K562 (cell line): ENCODE measurements around the gene PAEP. TPM values are rescaled to one million over a fixed set of nuclear protein-coding genes. Genes with fewer than 3 reads are reported as not detected.
"Not testable (repeated sequence)": the region's sequence is repeated elsewhere in the genome, so short reads cannot be mapped to it uniquely, and the experiment has no call there.

Experiments
- ATAC-seq: fragments of 200-7000 bp; cut with Tn5 transposase; 3 replicates; pipeline ENCODE4 v1.9.1; 2020; ENCODE audit warnings: moderate library complexity
- BruUV-seq: library from RNA; stranded (reverse); fragments of 400-500 nt; replicated peaks from 2 replicates; lab custom pipeline; 2021; lab: Mats Ljungman, UMichigan
- CTCF ChIA-PET: fragments of 300-600 bp; formaldehyde crosslinking; extraction: SDS; loops from one replicate; lab custom pipeline; 2021; ENCODE audit warnings: low intra/inter-chr PET ratio; lab: Yijun Ruan, JAX
- POLR2A ChIA-PET: fragments of 300-600, 350-650 bp; sonication (Branson Sonifier 250); formaldehyde crosslinking; extraction: SDS; loops from one replicate; lab custom pipeline; 2021; ENCODE audit warnings: antibody characterized with exemption, inconsistent platforms; lab: Yijun Ruan, JAX
- DNase-seq, 4 experiments: peaks; one replicate each; pipeline versions ENCODE4 v3.0.0 to v3.0.0-alpha.2; 2011 to 2018; ENCODE audit warnings: low spot score in 3 of 4, mixed read lengths in 3 of 4; ENCODE audit errors: extremely low read depth in 1 of 4
- FAIRE-seq: peaks from 2 replicates; lab custom pipeline; 2011; peaks lifted over from hg19 to GRCh38; lab: Jason Lieb, UNC
- H2AFZ ChIP-seq: 2 replicates; pipeline ENCODE4 v1.6.0; 2011; ENCODE audit warnings: low read depth, low read length, control low read depth, inconsistent platforms
- H3K27ac ChIP-seq: fragments of 200-600 bp; 3 replicates; pipeline ENCODE4 v1.8.0; 2011; ENCODE audit warnings: low read depth, mild to moderate bottlenecking, control low read depth, inconsistent platforms, low read length, moderate library complexity, mixed read lengths; ENCODE audit errors: extremely low read depth
- H3K27me3 ChIP-seq, 2 experiments: fragments of 300-600 bp in 1 of 2; 2 replicates in 1 of 2; 3 replicates in 1 of 2; pipeline versions ENCODE4 v1.6.0 to v1.8.0; 2011; ENCODE audit warnings: inconsistent platforms in 2 of 2, low read length in 2 of 2, mild to moderate bottlenecking in 1 of 2, mixed read lengths in 1 of 2, moderate library complexity in 1 of 2; ENCODE audit not compliant: control insufficient read depth in 2 of 2, insufficient read depth in 2 of 2
- H3K36me3 ChIP-seq: fragments of 300-600 bp; 3 replicates; pipeline ENCODE4 v1.8.0; 2011; ENCODE audit warnings: mild to moderate bottlenecking, low read length, inconsistent platforms; ENCODE audit not compliant: control insufficient read depth, insufficient read depth
- H3K4me1 ChIP-seq, 2 experiments: fragments of 200-600 bp in 1 of 2; replicated peaks in 1 of 2; 2 replicates in 1 of 2; 3 replicates in 1 of 2; pipeline versions ENCODE4 v1.5.1 to v1.8.0; 2011; ENCODE audit warnings: inconsistent platforms in 2 of 2, low read length in 2 of 2, mild to moderate bottlenecking in 1 of 2, mixed read lengths in 1 of 2, moderate library complexity in 1 of 2; ENCODE audit not compliant: control insufficient read depth in 2 of 2, insufficient read depth in 2 of 2
- H3K4me2 ChIP-seq: 2 replicates; pipeline ENCODE4 v1.6.1; 2011; ENCODE audit warnings: low read length, control low read depth, inconsistent platforms, mixed read lengths; ENCODE audit not compliant: insufficient read depth
- H3K4me3 ChIP-seq: fragments of 200-600 bp; sonication (generic), shearing (Covaris generic); 2 replicates; pipeline ENCODE4 v1.5.1; 2016; ENCODE audit warnings: control low read depth, inconsistent platforms
- H3K79me2 ChIP-seq: fragments of 200-600 bp; 3 replicates; pipeline ENCODE4 v1.8.0; 2011; ENCODE audit warnings: low read length, inconsistent platforms; ENCODE audit not compliant: control insufficient read depth, insufficient read depth
- H3K9ac ChIP-seq, 2 experiments: 2 replicates each; pipeline versions ENCODE4 v1.6.0 to v1.6.1; 2011; ENCODE audit warnings: low read depth in 2 of 2, low read length in 2 of 2, control low read depth in 1 of 2, inconsistent platforms in 1 of 2, mild to moderate bottlenecking in 1 of 2, mixed read lengths in 1 of 2; ENCODE audit not compliant: insufficient read depth in 1 of 2
- H3K9me1 ChIP-seq: one replicate; pipeline ENCODE4 v1.6.0; 2011; ENCODE audit warnings: inconsistent platforms, mild to moderate bottlenecking, low read length, moderate library complexity; ENCODE audit not compliant: control insufficient read depth, insufficient read depth
- H3K9me3 ChIP-seq: replicated peaks from 2 replicates; pipeline ENCODE4 v1.5.1; 2011; ENCODE audit warnings: low read depth, low read length, inconsistent platforms; ENCODE audit not compliant: control insufficient read depth, insufficient read depth
- H4K20me1 ChIP-seq: replicated peaks from 2 replicates; pipeline ENCODE4 v1.6.1; 2011; ENCODE audit warnings: low read length, inconsistent platforms, mixed read lengths; ENCODE audit not compliant: control insufficient read depth, insufficient read depth
- BMI1 ChIP-seq: fragments of 150-350 bp; IDR thresholded peaks from 2 replicates; pipeline ENCODE4 v1.6.1; 2014; ENCODE audit warnings: low read length
- MXD1 ChIP-seq: fragments of 250-450 bp; sonication (Bioruptor Pico); IDR thresholded peaks from 2 replicates; pipeline ENCODE4 v1.8.0; 2021; ENCODE audit warnings: borderline replicate concordance, mild to moderate bottlenecking, moderate library complexity; ENCODE audit not compliant: poor library complexity, severe bottlenecking
- ZBTB34 ChIP-seq: fragments of 250-450 bp; sonication (Bioruptor Pico); IDR thresholded peaks from 2 replicates; pipeline ENCODE4 v1.8.0; 2021; ENCODE audit warnings: mild to moderate bottlenecking, moderate library complexity
- ZNF318 ChIP-seq, 2 experiments: fragments of 450-650 bp; IDR thresholded peaks; 2 replicates each; pipeline ENCODE4 v1.6.1; 2016; ENCODE audit warnings: mild to moderate bottlenecking in 2 of 2, borderline replicate concordance in 1 of 2, low read depth in 1 of 2, moderate library complexity in 1 of 2
- WGBS: fragments of 100-300 bp; shearing (Covaris generic); methylation state at CpG from one replicate; pipeline ENCODE4 v1.1.6; 2016; ENCODE audit warnings: low coverage, mixed read lengths; ENCODE audit not compliant: insufficient coverage; ENCODE audit errors: missing lambda C conversion rate; 5-methylcytosine and 5-hydroxymethylcytosine counted together
- in situ Hi-C: fragments of 300-500 bp; cut with MboI; formaldehyde crosslinking; loops from 4 replicates; pipeline ENCODE4 v1.15.0; 2018; ENCODE audit warnings: inconsistent platforms, mixed read lengths
- intact Hi-C: fragments of 100-400 bp; cut with micrococcal nuclease; formaldehyde crosslinking; loops from 2 replicates; pipeline ENCODE4 v1.14.2; 2022
- polyA plus RNA-seq, 8 experiments: library from polyadenylated mRNA; depleted of rRNA in 4 of 8; stranded (reverse) in 5 of 8; unstranded in 3 of 8; fragments of >200 nt; fragmentation: Nextera tagmentation in 2 of 8; fragmentation: Illumina TruSeq in 1 of 8; extraction: Ambion mirVana in 2 of 8; extraction: Trizol in 1 of 8; gene quantifications; 2 replicates each; pipeline versions ENCODE4 v1.2.1 to v1.2.3, GENCODE V29; 2011 to 2014; ENCODE audit warnings: inconsistent platforms in 1 of 8, missing spikeins in 1 of 8
- total RNA-seq, 7 experiments: library from RNA; depleted of rRNA in 6 of 7; stranded (reverse); fragments of >200 nt in 6 of 7; fragmentation: Illumina TruSeq in 2 of 7; extraction: Trizol in 2 of 7; gene quantifications; 2 replicates each; pipeline versions ENCODE4 v1.2.1 to v1.2.3, GENCODE V29; 2011 to 2021; ENCODE audit warnings: low replicate concordance in 1 of 7

PAEP gene
- total and polyA plus RNA-seq, 9 of the 15 experiments (the other 6 are each of a cell fraction or from before 2014, with no cell fraction given) = 0.22 to 4.5 (median 0.58) TPM

- H3K4me1 ChIP-seq, H3K79me2 ChIP-seq, H3K9ac ChIP-seq, POLR2A ChIA-PET, H3K9me1 ChIP-seq, H3K27ac ChIP-seq, intact Hi-C loops, H3K36me3 ChIP-seq, H3K4me2 ChIP-seq, H3K9me3 ChIP-seq, ATAC-seq, CTCF ChIA-PET, DNase-seq, in situ Hi-C loops, H2AFZ ChIP-seq, H4K20me1 ChIP-seq, BruUV-seq, H3K4me3 ChIP-seq: not testable (repeated sequence)
- under 1% methylated on average over 10 of the region's 13 CpGs for WGBS
- FAIRE-seq = peak; percentile 74
- H3K27me3 ChIP-seq = peaks cover 13 to 44% of the 10 kb centered on the region in 2 experiments; a peak in 3 of 5 replicates
These were observed 25.9 kb upstream of the PAEP start for GRCh38 chr9:135535631-135536030.

GRCh38 chr9:135536216-135536615, 25.3 kb upstream of the PAEP start:
- ATAC-seq = no peak
- DNase-seq = no peak
- under 1% methylated on average over 8 of the region's 8 CpGs for WGBS
- no peak for TF ChIP-seq MXD1 (CRISPR knock-in tag)
- TF ChIP-seq ZBTB34 (CRISPR knock-in tag) = no peak
- no peak for TF ChIP-seq ZNF318 (IDR thresholded peaks at IDR 0.05; ENCODE audit: borderline replicate concordance in 1 of 2, low read depth in 1 of 2)
- TF ChIP-seq BMI1 = no peak

More at GRCh38 chr9:135536216-135536615, 25.3 kb upstream of the PAEP start:
- FAIRE-seq = no peak
- H3K9ac ChIP-seq = no peak overlapping the region
- intact Hi-C loops = no loop called here
- in situ Hi-C loops = no loop called here
- H3K36me3 ChIP-seq = no peaks in the 10 kb centered on the region
- H3K9me1 ChIP-seq = no peaks in the 10 kb centered on the region
- POLR2A ChIA-PET = no interaction called here
- peaks cover 13 to 38% of the 10 kb centered on the region in 2 experiments; a peak in 3 of 5 replicates for H3K27me3 ChIP-seq
- no peak overlapping the region for H3K4me3 ChIP-seq
- no peaks in the 10 kb centered on the region for H3K9me3 ChIP-seq
- H3K4me2 ChIP-seq = no peak overlapping the region
- no TSS peak for BruUV-seq
- H2AFZ ChIP-seq = no peak overlapping the region
- no peaks in the 10 kb centered on the region for H3K79me2 ChIP-seq
- no peak overlapping the region for H3K27ac ChIP-seq
- H4K20me1 ChIP-seq = no peaks in the 10 kb centered on the region
- CTCF ChIA-PET = no interaction called here
- H3K4me1 ChIP-seq = no peaks in the 10 kb centered on the region
